Tibial nerve (tissue), 4 donors: ENCODE data around the gene FGD5.

Experiments used
- EP300 ChIP-seq, 2 donors: sonication (generic); formaldehyde crosslinking; IDR thresholded peaks; one replicate each; pipeline ENCODE4 v1.6.1; 2017; ENCODE audit warnings: antibody characterized with exemption in 2 of 2, mild to moderate bottlenecking in 1 of 2
- POLR2A ChIP-seq, 2 donors: fragments of 450-650 bp; IDR thresholded peaks; one replicate each; pipeline ENCODE4 v1.6.1; 2017; ENCODE audit warnings: antibody characterized with exemption in 2 of 2, mild to moderate bottlenecking in 2 of 2, moderate library complexity in 2 of 2
- TF ChIP-seq, protein P1 (sequence below), 5 experiments: fragments of 200-600 bp in 3 of 5; fragments of 450-650 bp in 2 of 5; sonication (generic) in 3 of 5; IDR thresholded peaks; one replicate each; pipeline ENCODE4 v1.5.1; 2016 to 2019; ENCODE audit warnings: antibody characterized with exemption in 5 of 5, mild to moderate bottlenecking in 3 of 5, moderate library complexity in 2 of 5

DNA sequence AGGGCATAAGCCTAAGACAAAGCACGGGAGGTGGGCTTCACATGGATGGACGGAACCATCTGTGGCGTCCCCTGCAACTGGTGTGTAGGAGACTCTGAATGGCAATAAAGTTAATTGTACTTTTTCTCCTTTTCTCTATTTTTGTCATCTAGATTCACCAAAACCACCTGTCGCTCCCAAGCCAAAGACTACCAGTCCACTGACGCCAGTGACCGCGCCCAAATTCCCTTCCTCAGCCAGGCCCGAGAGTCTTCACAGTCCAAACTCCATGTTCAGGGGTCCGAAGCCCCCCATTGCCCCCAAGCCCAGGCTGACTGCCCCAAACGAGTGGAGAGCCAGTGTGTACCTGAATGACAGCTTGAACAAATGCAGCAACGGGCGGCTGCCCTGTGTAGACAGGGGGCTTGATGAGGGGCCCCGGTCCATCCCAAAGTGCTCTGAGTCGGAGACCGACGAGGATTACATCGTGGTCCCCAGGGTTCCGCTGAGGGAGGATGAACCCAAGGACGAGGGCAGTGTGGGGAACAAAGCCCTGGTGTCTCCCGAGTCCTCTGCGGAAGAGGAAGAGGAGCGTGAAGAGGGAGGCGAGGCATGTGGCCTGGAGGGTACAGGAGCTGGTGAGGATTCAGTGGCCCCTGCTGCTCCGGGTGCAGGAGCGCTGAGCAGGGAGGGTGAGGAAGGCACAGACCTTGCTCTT lies at the start of gene FGD5:
- TF ChIP-seq, protein P1, sequence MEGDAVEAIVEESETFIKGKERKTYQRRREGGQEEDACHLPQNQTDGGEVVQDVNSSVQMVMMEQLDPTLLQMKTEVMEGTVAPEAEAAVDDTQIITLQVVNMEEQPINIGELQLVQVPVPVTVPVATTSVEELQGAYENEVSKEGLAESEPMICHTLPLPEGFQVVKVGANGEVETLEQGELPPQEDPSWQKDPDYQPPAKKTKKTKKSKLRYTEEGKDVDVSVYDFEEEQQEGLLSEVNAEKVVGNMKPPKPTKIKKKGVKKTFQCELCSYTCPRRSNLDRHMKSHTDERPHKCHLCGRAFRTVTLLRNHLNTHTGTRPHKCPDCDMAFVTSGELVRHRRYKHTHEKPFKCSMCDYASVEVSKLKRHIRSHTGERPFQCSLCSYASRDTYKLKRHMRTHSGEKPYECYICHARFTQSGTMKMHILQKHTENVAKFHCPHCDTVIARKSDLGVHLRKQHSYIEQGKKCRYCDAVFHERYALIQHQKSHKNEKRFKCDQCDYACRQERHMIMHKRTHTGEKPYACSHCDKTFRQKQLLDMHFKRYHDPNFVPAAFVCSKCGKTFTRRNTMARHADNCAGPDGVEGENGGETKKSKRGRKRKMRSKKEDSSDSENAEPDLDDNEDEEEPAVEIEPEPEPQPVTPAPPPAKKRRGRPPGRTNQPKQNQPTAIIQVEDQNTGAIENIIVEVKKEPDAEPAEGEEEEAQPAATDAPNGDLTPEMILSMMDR (IDR thresholded peaks at IDR 0.05) = no peak
- TF ChIP-seq POLR2A (IDR thresholded peaks at IDR 0.05) = no peak
- no peak for TF ChIP-seq EP300 (IDR thresholded peaks at IDR 0.05)
